Activated CD4-positive, alpha-beta memory T cell treated with anti-CD3 and anti-CD28 coated beads, Interleukin-2, amount 10 ng/mL, durations not matched to agents 7 days and 5 days (primary cell): ENCODE results near the gene AFG1L. TPM values are rescaled to one million over a fixed set of nuclear protein-coding genes. Genes with fewer than 3 reads are reported as not detected.

Source experiments
- CTCF ChIA-PET: fragments of 350-600 bp; sonication (Branson Sonifier 250); formaldehyde crosslinking; loops from one replicate; lab custom pipeline; 2021; ENCODE audit warnings: antibody characterized with exemption, inconsistent platforms; lab: Charles Lee
- POLR2A ChIA-PET: fragments of 350-600 bp; sonication (Branson Sonifier 250); formaldehyde crosslinking; loops from one replicate; lab custom pipeline; 2021; ENCODE audit warnings: antibody characterized with exemption; lab: Charles Lee
- DNase-seq: peaks from one replicate; pipeline ENCODE4 v3.0.0-alpha.2; 2020
- H3K27ac Mint-ChIP-seq: one replicate; pipeline ENCODE4 v1.8.0; 2021; ENCODE audit warnings: mild to moderate bottlenecking, mixed read lengths
- H3K27me3 Mint-ChIP-seq: one replicate; pipeline ENCODE4 v1.8.0; 2021; ENCODE audit warnings: mixed read lengths
- H3K36me3 Mint-ChIP-seq: one replicate; pipeline ENCODE4 v1.8.0; 2021; ENCODE audit warnings: low read depth, mixed read lengths
- H3K4me1 Mint-ChIP-seq: one replicate; pipeline ENCODE4 v1.8.0; 2021; ENCODE audit warnings: mixed read lengths
- H3K4me3 Mint-ChIP-seq: one replicate; pipeline ENCODE4 v1.8.0; 2021; ENCODE audit warnings: mild to moderate bottlenecking, mixed read lengths
- H3K9me3 Mint-ChIP-seq: one replicate; pipeline ENCODE4 v1.8.0; 2021; ENCODE audit warnings: mixed read lengths
- total RNA-seq, 2 experiments: library from RNA; stranded (reverse); gene quantifications; one replicate each; pipeline ENCODE4 v1.2.3, GENCODE V29; 2021

The AFG1L gene
- total RNA-seq, 2 experiments from 2014 or later: 4.5 to 4.7 TPM

GRCh38 chr6:108561742-108562502 lies 267.1 kb downstream of the AFG1L start:
- ChIA-PET POLR2A (interaction anchor here (0.8 to 1.3 kb wide), 2 partner anchors 16 to 304 kb away, joined by 3 read pairs; no protein-coding TSS in a partner anchor), CTCF (no interaction called here)
- no peak overlapping the region for H3K27ac Mint-ChIP-seq
- peaks cover 5% of the 10 kb centered on the region for H3K27me3 Mint-ChIP-seq
- DNase-seq: no peak
- H3K9me3 Mint-ChIP-seq: no peaks in the 10 kb centered on the region
- H3K36me3 Mint-ChIP-seq: peaks cover 25% of the 10 kb centered on the region
- peak overlapping the region; percentile 65 for H3K4me3 Mint-ChIP-seq
- peaks cover 56% of the 10 kb centered on the region for H3K4me1 Mint-ChIP-seq

- H3K9me3 Mint-ChIP-seq: no peaks in the 10 kb centered on the region
- H3K4me1 Mint-ChIP-seq: peaks cover 55% of the 10 kb centered on the region
- H3K27ac Mint-ChIP-seq: no peak overlapping the region
- no peak for DNase-seq
- ChIA-PET POLR2A (no interaction called here), CTCF (no interaction called here)
- peaks cover 30% of the 10 kb centered on the region for H3K36me3 Mint-ChIP-seq
- peak overlapping the region; percentile 65 for H3K4me3 Mint-ChIP-seq
- peaks cover 5% of the 10 kb centered on the region for H3K27me3 Mint-ChIP-seq
These were observed 267.7 kb downstream of the AFG1L start for GRCh38 chr6:108562503-108562993.

GRCh38 chr6:108563292-108563691 lies 268.4 kb downstream of the AFG1L start:
- CTCF ChIA-PET: no interaction called here
- Mint-ChIP-seq H3K4me3 (no peak overlapping the region), H3K27me3 (peaks cover 5% of the 10 kb centered on the region), H3K27ac (no peak overlapping the region), H3K9me3 (no peaks in the 10 kb centered on the region), H3K4me1 (peaks cover 56% of the 10 kb centered on the region), H3K36me3 (peaks cover 33% of the 10 kb centered on the region)
- DNase-seq: no peak
- POLR2A ChIA-PET: no interaction called here

GRCh38 chr6:108564178-108564577 lies 269.3 kb downstream of the AFG1L start:
- Mint-ChIP-seq H3K27me3 (peaks cover 5% of the 10 kb centered on the region), H3K27ac (peak overlapping the region; percentile 73), H3K9me3 (no peaks in the 10 kb centered on the region), H3K4me3 (peak overlapping the region; percentile 4), H3K4me1 (peaks cover 61% of the 10 kb centered on the region), H3K36me3 (peaks cover 42% of the 10 kb centered on the region)
- DNase-seq: no peak
- ChIA-PET CTCF (no interaction called here), POLR2A (interaction anchor here (0.8 to 2.1 kb wide), 6 partner anchors 34 to 530 kb away, joined by 3 to 8 read pairs (median 4); no protein-coding TSS in a partner anchor)

GRCh38 chr6:108565091-108565766 lies 270.4 kb downstream of the AFG1L start:
- no peak for DNase-seq
- POLR2A ChIA-PET: interaction anchor here (1.0 to 3.3 kb wide), 9 partner anchors 11 to 529 kb away, joined by 3 to 11 read pairs (median 3); partner anchors contain the start of gene ARMC2

GRCh38 chr6:108565893-108566292 lies 271.0 kb downstream of the AFG1L start:
- ChIA-PET CTCF (interaction anchor here (1.2 to 1.6 kb wide), 2 partner anchors 270 to 506 kb away, joined by 3 to 7 read pairs; no protein-coding TSS in a partner anchor), POLR2A (interaction anchor here (1.0 to 3.3 kb wide), 9 partner anchors 10 to 309 kb away, joined by 3 to 11 read pairs (median 4); partner anchors contain the start of gene ARMC2)
- Mint-ChIP-seq H3K36me3 (peaks cover 54% of the 10 kb centered on the region), H3K4me3 (peak overlapping the region; percentile 18), H3K27ac (peak overlapping the region; percentile 73), H3K27me3 (peaks cover 5% of the 10 kb centered on the region), H3K9me3 (no peaks in the 10 kb centered on the region), H3K4me1 (peaks cover 61% of the 10 kb centered on the region)
- DNase-seq: no peak

More at GRCh38 chr6:108565091-108565766, 270.4 kb downstream of the AFG1L start:
- peak overlapping the region; percentile 43 for H3K4me3 Mint-ChIP-seq
- H3K27ac Mint-ChIP-seq: peak overlapping the region; percentile 73
- peaks cover 5% of the 10 kb centered on the region for H3K27me3 Mint-ChIP-seq
- no peaks in the 10 kb centered on the region for H3K9me3 Mint-ChIP-seq
- H3K4me1 Mint-ChIP-seq: peaks cover 61% of the 10 kb centered on the region
- peaks cover 47% of the 10 kb centered on the region for H3K36me3 Mint-ChIP-seq
- CTCF ChIA-PET: interaction anchor here (1.1 to 1.6 kb wide), 3 partner anchors 271 to 508 kb away, joined by 3 to 7 read pairs (median 3); no protein-coding TSS in a partner anchor

- no peaks in the 10 kb centered on the region for H3K9me3 Mint-ChIP-seq
- H3K4me3 Mint-ChIP-seq: no peak overlapping the region
- H3K27me3 Mint-ChIP-seq: peaks cover 5% of the 10 kb centered on the region
- ChIA-PET CTCF (interaction anchor here (1.0 to 1.6 kb wide), 2 partner anchors 25 to 270 kb away, joined by 3 read pairs; no protein-coding TSS in a partner anchor), POLR2A (interaction anchor here (1.1 to 3.3 kb wide), 4 partner anchors 9 to 270 kb away, joined by 3 to 11 read pairs (median 4); no protein-coding TSS in a partner anchor)
- H3K4me1 Mint-ChIP-seq: peaks cover 61% of the 10 kb centered on the region
- peaks cover 59% of the 10 kb centered on the region for H3K36me3 Mint-ChIP-seq
- DNase-seq: no peak
- peak overlapping the region; percentile 73 for H3K27ac Mint-ChIP-seq
These were observed 271.6 kb downstream of the AFG1L start for GRCh38 chr6:108566406-108566805.

- ChIA-PET POLR2A (interaction anchor here (0.7 to 3.3 kb wide), 2 partner anchors 8 to 44 kb away, joined by 3 to 11 read pairs; no protein-coding TSS in a partner anchor), CTCF (interaction anchor here (1.2 kb wide), 1 partner anchor 10 kb away, joined by 3 read pairs; no protein-coding TSS in a partner anchor)
- Mint-ChIP-seq H3K4me3 (no peak overlapping the region), H3K9me3 (no peaks in the 10 kb centered on the region), H3K4me1 (peaks cover 46% of the 10 kb centered on the region), H3K27me3 (peaks cover 2% of the 10 kb centered on the region), H3K36me3 (peaks cover 54% of the 10 kb centered on the region), H3K27ac (no peak overlapping the region)
- DNase-seq: no peak
These were observed 273.2 kb downstream of the AFG1L start for GRCh38 chr6:108568101-108568500.

- peaks cover 51% of the 10 kb centered on the region for H3K36me3 Mint-ChIP-seq
These were observed 273.9 kb downstream of the AFG1L start for GRCh38 chr6:108568551-108569305.

GRCh38 chr6:108570517-108570916 lies 275.7 kb downstream of the AFG1L start:
- no peak overlapping the region for H3K4me3 Mint-ChIP-seq
- H3K36me3 Mint-ChIP-seq: peaks cover 57% of the 10 kb centered on the region
- H3K4me1 Mint-ChIP-seq: peaks cover 35% of the 10 kb centered on the region
- POLR2A ChIA-PET: no interaction called here
- no peaks in the 10 kb centered on the region for H3K9me3 Mint-ChIP-seq
- CTCF ChIA-PET: interaction anchor here (0.6 kb wide), 1 partner anchor 521 kb away, joined by 3 read pairs; no protein-coding TSS in a partner anchor
- no peak for DNase-seq
- no peak overlapping the region for H3K27ac Mint-ChIP-seq
- H3K27me3 Mint-ChIP-seq: no peaks in the 10 kb centered on the region

More at GRCh38 chr6:108568551-108569305, 273.9 kb downstream of the AFG1L start:
- no peaks in the 10 kb centered on the region for H3K27me3 Mint-ChIP-seq
- DNase-seq: no peak
- H3K9me3 Mint-ChIP-seq: no peaks in the 10 kb centered on the region
- H3K27ac Mint-ChIP-seq: no peak overlapping the region
- no peak overlapping the region for H3K4me3 Mint-ChIP-seq
- POLR2A ChIA-PET: interaction anchor here (0.7 kb wide), 1 partner anchor 43 kb away, joined by 3 read pairs; no protein-coding TSS in a partner anchor
- H3K4me1 Mint-ChIP-seq: peaks cover 42% of the 10 kb centered on the region
- CTCF ChIA-PET: interaction anchor here (1.2 kb wide), 1 partner anchor 10 kb away, joined by 3 read pairs; no protein-coding TSS in a partner anchor

GRCh38 chr6:108574457-108575141 lies 279.7 kb downstream of the AFG1L start:
- H3K4me3 Mint-ChIP-seq: no peak overlapping the region
- CTCF ChIA-PET: interaction anchor here (0.7 kb wide), 1 partner anchor 157 kb away, joined by 3 read pairs; no protein-coding TSS in a partner anchor

More at GRCh38 chr6:108574457-108575141, 279.7 kb downstream of the AFG1L start:
- H3K27ac Mint-ChIP-seq: no peak overlapping the region
- H3K4me1 Mint-ChIP-seq: peaks cover 25% of the 10 kb centered on the region
- POLR2A ChIA-PET: interaction anchor here (0.5 to 2.9 kb wide), 3 partner anchors 8 to 50 kb away, joined by 4 to 11 read pairs (median 4); no protein-coding TSS in a partner anchor
- H3K9me3 Mint-ChIP-seq: no peaks in the 10 kb centered on the region
- no peaks in the 10 kb centered on the region for H3K27me3 Mint-ChIP-seq
- peaks cover 46% of the 10 kb centered on the region for H3K36me3 Mint-ChIP-seq
- DNase-seq: no peak
